Liver (tissue), 9 donors: Measurements from ENCODE around the gene TNKS2. TPM values are rescaled to one million over a fixed set of nuclear protein-coding genes. Genes with fewer than 3 reads are reported as not detected.

Experiments used
- DNase-seq: peaks from one replicate; pipeline ENCODE4 v3.0.0-alpha.2; 2017; ENCODE audit warnings: low spot score
- H3K27ac ChIP-seq, 2 donors: one replicate each; pipeline ENCODE4 v1.7.0; 2013; ENCODE audit warnings: inconsistent platforms in 2 of 2, low read length in 2 of 2, control low read depth in 1 of 2, low read depth in 1 of 2, mild to moderate bottlenecking in 1 of 2
- H3K27me3 ChIP-seq, 4 donors: one replicate each; pipeline versions ENCODE4 v1.6.1 to v1.7.0; 2013; ENCODE audit warnings: low read length in 3 of 4, inconsistent platforms in 1 of 4, mild to moderate bottlenecking in 1 of 4, moderate library complexity in 1 of 4; ENCODE audit not compliant: control insufficient read depth in 4 of 4, insufficient read depth in 4 of 4
- H3K36me3 ChIP-seq, 4 donors: one replicate each; pipeline versions ENCODE4 v1.6.1 to v1.7.0; 2013; ENCODE audit warnings: low read length in 3 of 4, mild to moderate bottlenecking in 3 of 4, low read depth in 1 of 4, moderate library complexity in 1 of 4; ENCODE audit not compliant: control insufficient read depth in 4 of 4, insufficient read depth in 3 of 4
- H3K4me1 ChIP-seq, 4 donors: one replicate each; pipeline versions ENCODE4 v1.6.1 to v1.7.0; 2013; ENCODE audit warnings: low read length in 3 of 4, mild to moderate bottlenecking in 3 of 4, moderate library complexity in 1 of 4; ENCODE audit not compliant: control insufficient read depth in 4 of 4, insufficient read depth in 4 of 4
- H3K4me3 ChIP-seq, 3 donors: one replicate each; pipeline versions ENCODE4 v1.6.1 to v1.7.0; 2013; ENCODE audit warnings: low read length in 3 of 3, control low read depth in 1 of 3, low read depth in 1 of 3, mild to moderate bottlenecking in 1 of 3
- H3K9ac ChIP-seq, 2 donors: one replicate each; pipeline ENCODE4 v1.7.0; 2013; ENCODE audit warnings: low read length in 2 of 2, mild to moderate bottlenecking in 2 of 2, moderate library complexity in 2 of 2, control low read depth in 1 of 2, low read depth in 1 of 2
- H3K9me3 ChIP-seq, 4 donors: one replicate each; pipeline versions ENCODE4 v1.6.1 to v1.7.0; 2013; ENCODE audit warnings: low read length in 3 of 4; ENCODE audit not compliant: control insufficient read depth in 4 of 4
- EGR1 ChIP-seq, 2 donors: IDR thresholded peaks; 2 replicates each; pipeline ENCODE4 v1.6.1; 2016 to 2018; ENCODE audit warnings: antibody characterized with exemption in 2 of 2, low read depth in 2 of 2
- FOXA1 ChIP-seq: IDR thresholded peaks from 2 replicates; pipeline ENCODE4 v1.6.1; 2016; ENCODE audit warnings: antibody characterized with exemption
- FOXA2 ChIP-seq: IDR thresholded peaks from 2 replicates; pipeline ENCODE4 v1.6.1; 2016; ENCODE audit warnings: antibody characterized with exemption
- GABPA ChIP-seq, 2 donors: IDR thresholded peaks in 1 of 2; conservative IDR thresholded peaks in 1 of 2; 2 replicates each; pipeline ENCODE4 v1.6.1; 2016; ENCODE audit warnings: antibody characterized with exemption in 2 of 2, mild to moderate bottlenecking in 1 of 2, moderate library complexity in 1 of 2
- HNF4A ChIP-seq, 2 donors: conservative IDR thresholded peaks; 2 replicates each; pipeline ENCODE4 v1.6.1; 2016; ENCODE audit warnings: antibody characterized with exemption in 2 of 2, mild to moderate bottlenecking in 2 of 2
- HNF4G ChIP-seq: IDR thresholded peaks from 2 replicates; pipeline ENCODE4 v1.6.1; 2016; ENCODE audit warnings: antibody characterized with exemption
- JUND ChIP-seq, 2 donors: IDR thresholded peaks; 2 replicates each; pipeline ENCODE4 v1.6.1; 2016; ENCODE audit warnings: antibody characterized with exemption in 2 of 2
- NR2F2 ChIP-seq: IDR thresholded peaks from 2 replicates; pipeline ENCODE4 v1.6.1; 2016; ENCODE audit warnings: antibody characterized with exemption
- RAD21 ChIP-seq, 2 donors: IDR thresholded peaks; 2 replicates each; pipeline ENCODE4 v1.6.1; 2016; ENCODE audit warnings: antibody characterized with exemption in 2 of 2, mild to moderate bottlenecking in 2 of 2
- RXRA ChIP-seq, 2 donors: IDR thresholded peaks; 2 replicates each; pipeline ENCODE4 v1.6.1; 2017 to 2018; ENCODE audit warnings: antibody characterized with exemption in 2 of 2, mild to moderate bottlenecking in 1 of 2
- SP1 ChIP-seq: IDR thresholded peaks from 2 replicates; pipeline ENCODE4 v1.6.1; 2018; ENCODE audit warnings: antibody characterized with exemption, mild to moderate bottlenecking
- TAF1 ChIP-seq: conservative IDR thresholded peaks from 2 replicates; pipeline ENCODE4 v1.6.1; 2016; ENCODE audit warnings: antibody characterized with exemption, mild to moderate bottlenecking
- YY1 ChIP-seq: IDR thresholded peaks from 2 replicates; pipeline ENCODE4 v1.6.1; 2016; ENCODE audit warnings: antibody characterized with exemption, mild to moderate bottlenecking
- WGBS: extraction: QIAGEN DNeasy Blood & Tissue Kit; methylation state at CpG from one replicate; pipeline ENCODE4 v1.1.7; 2013; 5-methylcytosine and 5-hydroxymethylcytosine counted together
- polyA plus RNA-seq, 2 donors: library from polyadenylated mRNA; stranded (reverse) in 1 of 2; unstranded in 1 of 2; fragments of 200-250 nt in 1 of 2; fragments of >200 nt in 1 of 2; fragmentation: Nextera tagmentation in 1 of 2; extraction: Ambion mirVana in 1 of 2; gene quantifications; one replicate each; pipeline versions ENCODE4 v1.2.1 to v1.2.3, GENCODE V29; 2013 to 2015
- total RNA-seq, 2 donors: library from RNA; depleted of rRNA; stranded (reverse); fragments of >200 nt; gene quantifications; one replicate each; pipeline ENCODE4 v1.2.3, GENCODE V29; 2014
- TF ChIP-seq, protein P1 (sequence below): IDR thresholded peaks from 2 replicates; pipeline ENCODE4 v1.6.1; 2016; ENCODE audit warnings: antibody characterized with exemption
- TF ChIP-seq, protein P2 (sequence below): IDR thresholded peaks from 2 replicates; pipeline ENCODE4 v1.6.1; 2016; ENCODE audit warnings: antibody characterized with exemption
- TF ChIP-seq, protein P3 (sequence below): fragments of 150-350 bp; IDR thresholded peaks from 2 replicates; pipeline ENCODE4 v1.5.1; 2017; ENCODE audit warnings: improper control_type of control experiment, low read depth, low read length; ENCODE audit not compliant: missing input control
- TF ChIP-seq, protein P4 (sequence below): IDR thresholded peaks from 2 replicates; pipeline ENCODE4 v1.6.1; 2016; ENCODE audit warnings: antibody characterized with exemption, mild to moderate bottlenecking
- TF ChIP-seq, protein P5 (sequence below): IDR thresholded peaks from 2 replicates; pipeline ENCODE4 v1.6.1; 2016; ENCODE audit warnings: antibody characterized with exemption
- donor health status: healthy.
- donor health status: healthy.
- donor health status: healthy.
- donor health status: healthy.
- donor health status: healthy.

TNKS2 gene
- total and polyA plus RNA-seq, 4 donors: 5.2 to 30.7 (median 18.2) TPM

DNA sequence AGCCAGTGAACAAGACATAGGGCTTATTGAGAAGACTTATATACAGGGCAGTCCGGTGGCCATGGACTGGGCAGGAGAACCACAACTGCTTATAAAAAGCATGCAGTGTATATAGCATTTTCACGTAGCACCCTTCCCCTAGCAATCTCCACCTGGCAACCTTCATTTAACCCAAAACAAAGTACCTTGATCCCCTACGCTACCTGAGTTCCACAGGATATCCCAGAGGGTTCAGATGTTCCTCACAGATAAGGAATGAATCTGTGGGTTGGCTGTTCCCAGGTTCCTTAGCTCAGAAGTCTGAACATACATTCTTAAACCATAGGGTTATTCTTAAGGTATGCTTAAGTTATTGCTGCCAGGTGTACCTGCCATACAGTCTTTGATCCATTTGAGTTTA, 22.0 kb upstream of the TNKS2 start:
- Histone ChIP-seq H3K36me3 (no peaks in the 10 kb centered on the region), H3K9me3 (no peaks in the 10 kb centered on the region), H3K4me1 (no peaks in the 10 kb centered on the region), H3K27me3 (no peaks in the 10 kb centered on the region), H3K27ac (no peak overlapping the region), H3K4me3 (no peak overlapping the region), H3K9ac (no peak overlapping the region)
- DNase-seq: no peak
- no peak for TF ChIP-seq HNF4G
- TF ChIP-seq, protein P1, sequence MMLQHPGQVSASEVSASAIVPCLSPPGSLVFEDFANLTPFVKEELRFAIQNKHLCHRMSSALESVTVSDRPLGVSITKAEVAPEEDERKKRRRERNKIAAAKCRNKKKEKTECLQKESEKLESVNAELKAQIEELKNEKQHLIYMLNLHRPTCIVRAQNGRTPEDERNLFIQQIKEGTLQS: no peak
- TF ChIP-seq SP1: no peak
- no peak for TF ChIP-seq FOXA2
- TF ChIP-seq, protein P2, sequence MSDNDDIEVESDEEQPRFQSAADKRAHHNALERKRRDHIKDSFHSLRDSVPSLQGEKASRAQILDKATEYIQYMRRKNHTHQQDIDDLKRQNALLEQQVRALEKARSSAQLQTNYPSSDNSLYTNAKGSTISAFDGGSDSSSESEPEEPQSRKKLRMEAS: no peak
- TF ChIP-seq EGR1 (IDR thresholded peaks at IDR 0.05; ENCODE audit: low read depth in 2 of 2): no peak
- TF ChIP-seq, protein P3, sequence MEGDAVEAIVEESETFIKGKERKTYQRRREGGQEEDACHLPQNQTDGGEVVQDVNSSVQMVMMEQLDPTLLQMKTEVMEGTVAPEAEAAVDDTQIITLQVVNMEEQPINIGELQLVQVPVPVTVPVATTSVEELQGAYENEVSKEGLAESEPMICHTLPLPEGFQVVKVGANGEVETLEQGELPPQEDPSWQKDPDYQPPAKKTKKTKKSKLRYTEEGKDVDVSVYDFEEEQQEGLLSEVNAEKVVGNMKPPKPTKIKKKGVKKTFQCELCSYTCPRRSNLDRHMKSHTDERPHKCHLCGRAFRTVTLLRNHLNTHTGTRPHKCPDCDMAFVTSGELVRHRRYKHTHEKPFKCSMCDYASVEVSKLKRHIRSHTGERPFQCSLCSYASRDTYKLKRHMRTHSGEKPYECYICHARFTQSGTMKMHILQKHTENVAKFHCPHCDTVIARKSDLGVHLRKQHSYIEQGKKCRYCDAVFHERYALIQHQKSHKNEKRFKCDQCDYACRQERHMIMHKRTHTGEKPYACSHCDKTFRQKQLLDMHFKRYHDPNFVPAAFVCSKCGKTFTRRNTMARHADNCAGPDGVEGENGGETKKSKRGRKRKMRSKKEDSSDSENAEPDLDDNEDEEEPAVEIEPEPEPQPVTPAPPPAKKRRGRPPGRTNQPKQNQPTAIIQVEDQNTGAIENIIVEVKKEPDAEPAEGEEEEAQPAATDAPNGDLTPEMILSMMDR: no peak
- TF ChIP-seq, protein P4, sequence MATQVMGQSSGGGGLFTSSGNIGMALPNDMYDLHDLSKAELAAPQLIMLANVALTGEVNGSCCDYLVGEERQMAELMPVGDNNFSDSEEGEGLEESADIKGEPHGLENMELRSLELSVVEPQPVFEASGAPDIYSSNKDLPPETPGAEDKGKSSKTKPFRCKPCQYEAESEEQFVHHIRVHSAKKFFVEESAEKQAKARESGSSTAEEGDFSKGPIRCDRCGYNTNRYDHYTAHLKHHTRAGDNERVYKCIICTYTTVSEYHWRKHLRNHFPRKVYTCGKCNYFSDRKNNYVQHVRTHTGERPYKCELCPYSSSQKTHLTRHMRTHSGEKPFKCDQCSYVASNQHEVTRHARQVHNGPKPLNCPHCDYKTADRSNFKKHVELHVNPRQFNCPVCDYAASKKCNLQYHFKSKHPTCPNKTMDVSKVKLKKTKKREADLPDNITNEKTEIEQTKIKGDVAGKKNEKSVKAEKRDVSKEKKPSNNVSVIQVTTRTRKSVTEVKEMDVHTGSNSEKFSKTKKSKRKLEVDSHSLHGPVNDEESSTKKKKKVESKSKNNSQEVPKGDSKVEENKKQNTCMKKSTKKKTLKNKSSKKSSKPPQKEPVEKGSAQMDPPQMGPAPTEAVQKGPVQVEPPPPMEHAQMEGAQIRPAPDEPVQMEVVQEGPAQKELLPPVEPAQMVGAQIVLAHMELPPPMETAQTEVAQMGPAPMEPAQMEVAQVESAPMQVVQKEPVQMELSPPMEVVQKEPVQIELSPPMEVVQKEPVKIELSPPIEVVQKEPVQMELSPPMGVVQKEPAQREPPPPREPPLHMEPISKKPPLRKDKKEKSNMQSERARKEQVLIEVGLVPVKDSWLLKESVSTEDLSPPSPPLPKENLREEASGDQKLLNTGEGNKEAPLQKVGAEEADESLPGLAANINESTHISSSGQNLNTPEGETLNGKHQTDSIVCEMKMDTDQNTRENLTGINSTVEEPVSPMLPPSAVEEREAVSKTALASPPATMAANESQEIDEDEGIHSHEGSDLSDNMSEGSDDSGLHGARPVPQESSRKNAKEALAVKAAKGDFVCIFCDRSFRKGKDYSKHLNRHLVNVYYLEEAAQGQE: no peak
- no peak for TF ChIP-seq TAF1
- no peak for TF ChIP-seq NR2F2
- no peak for TF ChIP-seq GABPA (IDR thresholded peaks at IDR 0.05 in 1 of 2, conservative IDR thresholded peaks at IDR 0.05 in 1 of 2)
- no peak for TF ChIP-seq FOXA1
- TF ChIP-seq YY1: no peak
- no peak for TF ChIP-seq RXRA (IDR thresholded peaks at IDR 0.05)
- TF ChIP-seq, protein P5, sequence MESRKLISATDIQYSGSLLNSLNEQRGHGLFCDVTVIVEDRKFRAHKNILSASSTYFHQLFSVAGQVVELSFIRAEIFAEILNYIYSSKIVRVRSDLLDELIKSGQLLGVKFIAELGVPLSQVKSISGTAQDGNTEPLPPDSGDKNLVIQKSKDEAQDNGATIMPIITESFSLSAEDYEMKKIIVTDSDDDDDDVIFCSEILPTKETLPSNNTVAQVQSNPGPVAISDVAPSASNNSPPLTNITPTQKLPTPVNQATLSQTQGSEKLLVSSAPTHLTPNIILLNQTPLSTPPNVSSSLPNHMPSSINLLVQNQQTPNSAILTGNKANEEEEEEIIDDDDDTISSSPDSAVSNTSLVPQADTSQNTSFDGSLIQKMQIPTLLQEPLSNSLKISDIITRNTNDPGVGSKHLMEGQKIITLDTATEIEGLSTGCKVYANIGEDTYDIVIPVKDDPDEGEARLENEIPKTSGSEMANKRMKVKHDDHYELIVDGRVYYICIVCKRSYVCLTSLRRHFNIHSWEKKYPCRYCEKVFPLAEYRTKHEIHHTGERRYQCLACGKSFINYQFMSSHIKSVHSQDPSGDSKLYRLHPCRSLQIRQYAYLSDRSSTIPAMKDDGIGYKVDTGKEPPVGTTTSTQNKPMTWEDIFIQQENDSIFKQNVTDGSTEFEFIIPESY: no peak
- no peak for TF ChIP-seq RAD21 (IDR thresholded peaks at IDR 0.05)
- TF ChIP-seq JUND (IDR thresholded peaks at IDR 0.05): no peak
- TF ChIP-seq HNF4A (conservative IDR thresholded peaks at IDR 0.05): no peak
- 93% methylated on average over 3 of the region's 3 CpGs for WGBS
